ENCODE measurements around the gene INPP4B.

INPP4B gene

DNA sequence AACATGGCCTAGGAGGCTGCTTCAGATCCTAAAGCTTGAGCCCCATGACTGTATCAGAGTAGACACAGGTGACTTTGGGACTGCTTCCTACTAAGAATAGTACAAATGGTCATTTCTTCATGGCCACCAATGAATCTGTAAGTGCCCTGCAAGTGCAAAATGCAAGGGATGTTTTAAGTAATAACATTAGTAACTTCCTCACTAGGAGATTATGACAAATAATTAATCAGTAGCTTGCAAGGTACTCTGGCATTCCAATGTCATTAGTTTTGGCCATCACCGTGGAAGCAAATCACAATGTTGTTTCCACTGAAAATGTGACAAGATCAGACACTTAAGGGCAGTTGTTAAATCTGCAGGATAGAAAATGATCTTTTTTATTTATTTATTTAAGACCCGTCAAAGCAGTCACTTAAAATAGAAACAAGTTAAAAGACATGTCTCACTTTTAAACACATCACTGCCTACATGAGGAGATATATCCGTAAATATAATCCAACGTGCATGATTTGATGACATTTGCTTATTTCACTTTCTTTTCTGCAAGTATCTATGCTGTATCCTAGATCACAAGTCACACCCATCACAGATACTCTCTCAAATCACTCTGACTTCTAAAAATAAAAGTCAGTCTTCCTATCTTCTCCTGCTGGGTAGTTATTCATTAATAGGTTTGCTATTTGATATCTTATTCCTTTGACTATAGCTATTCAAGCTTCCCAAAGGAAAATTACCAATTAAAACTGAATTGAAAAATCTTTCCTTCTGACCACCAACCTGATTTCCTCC, 809.1 kb downstream of the INPP4B start:
- DNase-seq, result no peak

DNA sequence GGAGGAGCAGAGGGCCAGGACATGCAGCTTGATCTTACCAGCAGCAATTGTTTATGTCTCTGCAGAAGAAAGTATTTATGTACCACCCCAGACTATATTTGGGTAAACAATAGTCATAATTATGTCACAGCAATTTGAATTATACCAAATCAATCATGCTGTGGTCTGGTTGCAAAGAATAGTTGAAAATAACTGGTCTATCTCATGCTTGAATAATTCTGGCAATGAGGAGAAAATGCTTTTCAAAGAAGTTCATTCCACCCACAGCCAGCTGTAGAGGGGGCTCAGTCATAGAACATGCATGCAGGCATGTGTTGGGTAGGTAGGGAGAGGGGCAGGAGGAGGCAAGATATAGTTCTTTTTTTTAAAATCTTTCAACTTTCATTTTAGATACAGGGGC, 810.5 kb downstream of the INPP4B start:
- DNase-seq, result no peak

DNA sequence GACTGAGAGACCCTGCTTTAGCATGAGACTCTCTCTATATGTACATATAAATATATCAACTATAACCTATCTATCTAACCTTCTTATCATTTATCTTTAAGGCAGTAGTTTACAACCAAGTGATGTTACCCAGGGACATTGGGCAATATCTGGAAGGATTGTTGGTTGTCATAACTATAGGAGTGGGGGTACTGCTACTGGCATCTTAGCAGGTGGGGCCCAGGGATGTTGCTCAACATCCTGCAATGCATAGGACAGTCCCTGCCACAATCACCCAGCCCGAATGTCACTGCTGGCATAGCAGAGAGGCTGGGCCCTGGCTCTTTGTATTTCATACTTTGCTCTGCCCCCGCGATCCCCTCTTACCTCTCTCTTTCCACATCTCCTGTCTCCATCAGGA, 812.0 kb downstream of the INPP4B start:
- no peak for DNase-seq

DNA sequence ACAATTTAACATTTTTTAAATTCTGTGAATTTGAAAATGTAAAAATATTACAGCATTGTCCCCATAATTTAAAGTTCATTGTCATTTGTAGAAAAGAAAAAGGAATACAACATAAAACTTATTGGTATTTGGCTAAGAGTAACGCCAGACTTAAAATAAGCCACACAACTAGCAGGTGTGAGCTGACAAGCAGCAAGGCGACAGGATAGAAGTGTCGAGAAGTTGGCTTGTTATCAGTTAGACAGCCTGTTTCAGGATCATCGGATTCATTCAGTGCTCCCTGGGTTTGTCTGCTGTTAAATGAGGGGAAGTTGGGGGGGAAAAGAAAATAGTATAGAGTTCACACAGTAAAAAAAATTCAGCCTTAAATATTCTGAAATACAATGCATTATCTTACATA, 816.1 kb downstream of the INPP4B start:
- DNase-seq, result no peak

DNA sequence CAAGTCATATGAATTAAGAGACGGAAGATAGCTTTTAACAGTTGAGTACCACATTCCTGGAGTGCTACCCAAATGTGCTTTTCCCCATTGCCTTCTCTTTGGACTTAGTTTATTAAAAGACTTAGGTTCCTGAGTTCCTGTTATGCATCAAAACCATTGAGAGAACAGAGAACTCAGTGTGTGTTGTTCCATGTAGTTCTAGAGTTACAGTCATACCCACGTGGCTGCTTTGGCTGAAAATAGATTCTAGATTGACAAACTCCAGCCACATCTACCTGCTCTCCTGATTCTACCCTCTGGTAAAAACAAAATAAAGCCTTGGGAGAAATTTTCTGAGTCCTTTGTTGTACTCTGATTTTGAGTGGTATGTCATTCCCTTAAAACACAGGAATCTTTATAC, 824.3 kb downstream of the INPP4B start:
- DNase-seq, result no peak

DNA sequence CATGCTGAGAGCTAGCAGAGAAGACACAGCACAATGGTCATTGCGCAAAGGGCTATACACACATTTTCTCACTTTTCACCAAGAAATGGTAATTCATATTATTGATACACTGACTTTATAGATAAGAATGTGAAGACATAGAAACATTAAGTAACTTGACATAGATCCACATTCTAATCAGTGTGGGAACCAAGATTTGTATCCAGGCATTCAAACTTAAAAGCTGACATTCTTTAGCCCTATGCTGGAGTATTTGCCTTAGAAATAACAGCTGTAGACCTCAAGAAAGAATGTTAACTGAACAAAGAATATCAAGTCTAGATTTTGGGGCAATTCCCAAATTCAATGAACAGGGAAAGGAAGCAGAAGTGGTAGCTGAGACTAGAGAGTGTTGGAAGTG, 824.9 kb downstream of the INPP4B start:
- no peak for DNase-seq

DNA sequence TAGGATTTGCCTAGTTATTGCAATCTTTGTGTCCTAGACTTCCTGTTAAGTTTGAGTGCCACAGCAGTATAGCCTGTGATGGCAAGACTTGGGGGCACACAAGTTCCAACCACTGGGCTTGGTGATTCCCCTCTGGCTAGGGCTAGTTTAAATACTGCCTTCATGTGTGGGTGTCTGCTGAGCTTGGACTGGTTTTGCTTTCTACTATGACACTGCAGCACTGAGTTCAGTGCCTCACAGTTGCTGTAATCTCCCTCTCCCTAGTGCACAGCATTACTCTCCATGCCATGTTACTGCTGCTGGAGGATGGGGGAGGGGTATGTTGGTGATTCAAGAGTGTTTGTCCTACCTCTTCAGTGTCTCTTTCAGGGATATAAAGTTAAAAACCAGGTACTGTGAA, 830.1 kb downstream of the INPP4B start:
- no peak for DNase-seq

DNA sequence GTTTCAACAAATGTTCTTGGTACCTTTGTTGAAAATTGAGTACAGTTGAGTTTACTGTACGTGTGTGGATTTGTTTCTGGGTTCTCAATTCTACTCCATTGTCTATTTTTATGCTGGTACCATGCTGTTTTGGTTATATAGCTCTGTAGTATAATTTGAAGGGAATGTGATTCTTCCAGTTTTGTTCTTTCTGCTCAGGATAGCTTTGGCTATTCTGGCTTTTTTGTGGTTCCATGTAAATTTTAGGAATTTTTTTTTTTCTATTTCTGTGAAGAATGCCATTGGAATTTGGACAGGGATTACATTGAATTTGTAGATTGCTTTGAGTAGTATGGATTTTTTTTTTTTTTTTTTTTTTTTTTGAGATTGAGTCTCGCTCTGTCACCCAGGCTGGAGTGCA, 836.4 kb downstream of the INPP4B start:
- DNase-seq, result no peak

DNA sequence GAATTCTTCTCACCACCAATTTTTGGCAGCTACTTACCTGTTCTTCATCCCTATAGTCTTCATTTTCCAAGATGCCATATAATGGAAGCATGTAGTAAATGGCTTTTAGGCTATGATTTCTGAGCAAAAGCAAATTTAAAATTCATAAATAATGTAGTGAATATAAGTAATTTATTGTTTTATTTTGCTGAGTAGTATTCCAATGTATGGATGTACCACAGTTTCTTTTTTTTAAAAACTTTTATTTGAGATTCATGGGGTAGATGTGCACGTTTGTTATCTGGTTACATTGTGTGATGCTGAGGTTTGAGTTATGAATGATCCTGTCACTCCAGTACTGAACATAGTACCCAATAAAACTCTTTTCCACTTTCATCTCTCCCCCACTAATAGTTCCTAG, 840.6 kb downstream of the INPP4B start:
- DNase-seq, result no peak

DNA sequence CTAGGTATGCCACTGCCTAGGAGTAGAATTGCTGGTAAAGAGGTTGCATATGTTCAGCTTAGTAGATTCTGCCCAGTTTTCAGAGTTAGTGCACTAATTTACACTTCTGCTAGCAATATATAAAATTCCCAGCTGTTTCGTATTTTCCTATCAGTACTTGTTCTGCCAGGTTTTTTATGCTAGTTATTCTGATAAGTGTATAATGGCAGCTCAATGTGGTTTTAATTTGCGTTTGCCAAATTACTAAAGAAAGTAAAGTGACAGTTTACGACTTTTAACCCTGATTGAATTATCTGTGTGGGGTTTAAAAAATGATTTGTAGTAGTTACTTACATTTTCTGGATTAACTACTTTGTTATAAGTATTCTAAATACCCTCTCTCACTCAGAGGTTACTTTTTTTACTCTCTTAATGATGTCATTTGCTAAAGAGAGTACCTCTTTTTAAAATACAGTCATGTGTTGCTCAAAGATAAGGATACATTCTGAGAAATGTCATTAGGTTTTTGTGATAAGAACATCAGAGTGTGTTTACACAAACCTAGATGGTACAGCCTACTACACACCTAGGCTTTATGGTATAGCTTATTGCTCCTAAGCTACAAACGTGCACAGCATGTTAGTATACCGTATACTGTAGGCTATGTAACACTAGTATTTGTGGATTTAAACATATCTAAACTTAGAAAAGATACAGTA, 846.5 kb downstream of the INPP4B start:
- DNase-seq, result no peak

DNA sequence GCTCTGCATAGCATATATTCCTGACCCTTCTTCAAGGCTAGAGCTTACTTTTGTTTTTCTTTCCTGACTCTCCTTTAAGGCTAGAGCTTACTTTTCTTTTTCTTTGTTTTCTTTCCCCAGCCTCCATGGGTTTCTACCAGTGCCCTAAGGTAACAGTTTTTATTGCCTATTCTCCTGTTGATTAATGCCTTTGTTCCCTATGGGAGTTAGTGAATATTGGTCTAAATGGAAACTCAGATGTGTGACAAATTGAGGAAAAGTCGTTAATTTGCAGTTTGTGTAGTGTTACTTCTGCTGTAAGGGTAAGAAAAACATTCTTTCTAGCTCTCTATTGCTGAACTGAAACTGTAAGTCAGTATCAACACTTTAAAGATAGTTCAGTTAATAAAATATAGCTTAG, 851.0 kb downstream of the INPP4B start:
- no peak for DNase-seq

DNA sequence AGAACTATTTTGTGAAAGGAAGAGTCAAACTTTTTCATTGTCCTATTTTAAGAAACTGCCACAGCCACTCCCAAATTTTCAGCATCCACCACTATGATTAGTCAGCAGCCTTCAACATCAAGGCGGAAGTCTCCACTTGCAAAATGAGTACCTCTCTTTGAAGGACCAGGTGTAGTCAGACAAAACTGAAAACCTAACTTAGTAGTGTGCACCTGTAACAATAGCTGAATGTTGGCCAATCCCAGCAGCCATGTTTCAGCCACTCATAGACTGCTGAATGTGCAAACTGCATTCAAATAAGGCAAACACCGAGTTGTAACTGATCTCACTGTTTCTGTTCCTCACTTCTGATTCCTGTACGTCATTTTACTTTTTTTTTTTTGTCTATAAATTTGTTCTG, 868.7 kb downstream of the INPP4B start:
- no peak for DNase-seq

All from CD4-positive, alpha-beta T cell treated with Interleukin-17A for 1 hour (primary cell).